GM19395 (cell line): ENCODE results near the gene PGRMC2.

Experiments used
- ATAC-seq: cut with Tn5 transposase; IDR thresholded peaks from one replicate; pipeline ENCODE4 v1.9.1; 2021; ENCODE audit warnings: mild to moderate bottlenecking, moderate library complexity; ENCODE audit not compliant: unreplicated experiment

PGRMC2 gene, protein sequence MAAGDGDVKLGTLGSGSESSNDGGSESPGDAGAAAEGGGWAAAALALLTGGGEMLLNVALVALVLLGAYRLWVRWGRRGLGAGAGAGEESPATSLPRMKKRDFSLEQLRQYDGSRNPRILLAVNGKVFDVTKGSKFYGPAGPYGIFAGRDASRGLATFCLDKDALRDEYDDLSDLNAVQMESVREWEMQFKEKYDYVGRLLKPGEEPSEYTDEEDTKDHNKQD

DNA sequence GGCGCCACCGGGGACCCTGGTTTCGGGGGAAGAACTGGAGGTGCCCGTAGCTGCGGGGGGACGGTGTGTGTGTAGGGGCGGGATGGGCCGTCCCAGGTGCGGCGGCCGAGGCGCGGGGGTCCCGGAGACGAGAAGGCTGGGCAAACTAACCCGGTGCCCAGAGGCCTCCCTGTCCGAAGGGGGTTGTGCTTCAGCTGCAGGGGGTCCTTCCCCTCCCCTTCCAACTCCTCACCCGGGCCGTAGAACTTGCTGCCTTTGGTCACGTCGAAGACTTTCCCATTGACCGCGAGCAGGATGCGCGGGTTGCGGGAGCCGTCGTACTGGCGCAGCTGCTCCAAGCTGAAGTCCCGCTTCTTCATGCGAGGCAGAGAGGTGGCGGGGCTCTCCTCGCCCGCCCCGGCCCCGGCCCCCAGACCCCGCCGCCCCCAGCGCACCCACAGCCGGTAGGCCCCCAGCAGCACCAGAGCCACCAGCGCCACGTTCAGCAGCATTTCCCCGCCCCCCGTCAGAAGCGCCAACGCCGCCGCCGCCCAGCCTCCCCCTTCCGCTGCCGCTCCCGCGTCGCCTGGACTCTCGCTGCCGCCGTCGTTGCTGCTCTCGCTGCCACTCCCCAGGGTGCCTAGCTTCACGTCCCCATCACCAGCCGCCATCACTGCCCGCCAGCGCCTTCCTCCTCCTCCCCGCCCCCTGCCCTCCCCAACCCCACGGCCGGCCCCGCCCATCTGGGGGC, at the start of gene PGRMC2:
PGRMC2 (minus strand) TSS at position 673 of the 730 bp plus-strand sequence; CDS start at position 650, 23 bp downstream.
- ATAC-seq = peak; percentile 15

DNA sequence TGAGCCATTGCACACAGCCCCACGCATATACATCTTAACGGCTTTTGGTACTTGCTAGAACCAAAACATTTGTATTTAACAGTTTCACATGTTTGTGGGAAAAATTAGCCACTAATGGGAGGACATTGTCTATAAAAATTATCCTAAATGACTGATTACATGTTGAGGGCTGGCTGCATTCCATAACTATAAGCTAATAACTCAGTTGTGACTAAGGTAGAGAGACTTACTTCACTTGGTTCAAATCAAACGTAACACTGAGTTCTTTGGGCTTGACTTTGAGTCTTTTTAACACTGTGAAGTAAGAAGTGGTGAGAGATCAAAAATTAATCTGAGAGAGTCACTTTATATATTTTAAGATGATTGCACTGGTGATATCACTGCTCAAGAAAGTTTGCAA, 47.9 kb upstream of the PGRMC2 start:
- ATAC-seq = no peak

DNA sequence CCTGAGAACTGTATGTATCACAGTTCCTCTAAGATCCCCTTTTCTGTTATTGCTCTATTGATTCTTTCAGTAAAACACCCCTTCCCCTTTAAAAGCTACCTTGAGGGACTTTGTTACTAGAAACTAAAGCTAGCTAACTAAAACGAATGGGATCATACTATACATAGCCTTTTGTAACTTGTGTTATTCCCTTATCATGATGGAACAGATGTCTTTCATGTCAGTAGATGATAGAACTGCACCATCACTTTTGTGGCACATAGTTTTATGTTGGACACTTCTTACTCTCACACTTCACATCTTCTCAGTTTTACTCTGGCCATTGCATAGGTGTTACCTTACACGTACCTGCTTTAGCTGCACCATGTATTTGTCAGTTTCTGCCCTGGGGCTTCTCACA, 46.6 kb upstream of the PGRMC2 start:
- no peak for ATAC-seq

GRCh38 chr4:128333309-128334018, 45.9 kb upstream of the PGRMC2 start:
- ATAC-seq = no peak

DNA sequence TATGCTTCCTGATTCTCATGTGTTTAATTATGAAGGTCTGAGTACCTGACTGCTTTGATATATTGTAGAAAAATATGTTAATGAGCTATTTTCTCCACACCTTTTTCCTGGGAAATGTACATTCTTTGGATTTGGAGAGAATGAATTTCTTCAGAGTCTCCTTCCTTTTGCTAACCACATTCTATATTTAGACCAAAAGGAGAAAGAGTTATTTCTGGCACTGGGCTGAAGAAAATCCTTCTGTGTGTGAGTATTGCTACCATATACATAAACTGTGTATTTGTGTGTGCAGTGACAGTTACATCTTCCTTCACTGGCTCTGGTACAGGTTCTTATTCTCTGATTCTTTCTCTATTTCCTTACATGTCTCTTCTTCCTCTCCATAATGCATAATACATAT, 44.5 kb upstream of the PGRMC2 start:
- no peak for ATAC-seq

DNA sequence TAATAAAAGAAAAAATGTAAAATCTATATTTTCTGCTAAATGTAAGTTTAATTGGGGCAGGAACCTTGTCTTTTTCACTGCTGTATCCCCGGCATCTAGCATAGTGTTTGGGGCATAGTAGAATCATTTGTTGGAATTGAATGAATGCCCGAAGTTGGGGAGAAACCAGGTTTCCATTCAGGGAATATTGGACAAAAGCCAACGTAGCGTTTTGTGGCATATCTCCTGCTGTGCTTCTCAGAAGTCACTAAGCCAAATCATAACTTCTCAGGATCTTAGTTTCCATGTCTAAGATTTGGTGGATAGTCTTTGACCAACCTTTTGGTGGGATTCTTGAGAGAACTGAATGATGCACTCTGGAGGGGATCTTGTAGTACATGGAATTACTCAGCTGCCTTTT, 42.0 kb upstream of the PGRMC2 start:
- no peak for ATAC-seq

DNA sequence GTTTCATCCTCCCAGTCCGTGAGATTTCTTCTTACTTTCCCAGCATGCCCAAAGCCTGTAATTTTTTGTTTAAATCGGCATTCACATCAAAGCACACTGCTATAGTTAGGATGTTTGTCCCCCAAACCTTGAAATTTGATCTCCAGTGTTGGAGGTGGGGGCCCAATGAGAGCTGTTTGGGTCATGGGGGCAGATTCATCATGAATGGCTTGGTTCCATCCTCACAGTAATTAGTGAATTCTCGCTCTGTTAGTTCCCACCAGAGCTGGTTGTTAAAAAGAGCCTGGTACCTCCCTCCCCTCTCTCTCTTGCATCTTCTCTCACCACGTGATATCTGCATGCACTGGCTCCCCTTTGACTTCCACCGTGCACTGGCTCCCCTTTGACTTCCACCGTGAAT, 40.5 kb upstream of the PGRMC2 start:
- ATAC-seq = no peak

GRCh38 chr4:128323401-128323800, 35.8 kb upstream of the PGRMC2 start:
- no peak for ATAC-seq

DNA sequence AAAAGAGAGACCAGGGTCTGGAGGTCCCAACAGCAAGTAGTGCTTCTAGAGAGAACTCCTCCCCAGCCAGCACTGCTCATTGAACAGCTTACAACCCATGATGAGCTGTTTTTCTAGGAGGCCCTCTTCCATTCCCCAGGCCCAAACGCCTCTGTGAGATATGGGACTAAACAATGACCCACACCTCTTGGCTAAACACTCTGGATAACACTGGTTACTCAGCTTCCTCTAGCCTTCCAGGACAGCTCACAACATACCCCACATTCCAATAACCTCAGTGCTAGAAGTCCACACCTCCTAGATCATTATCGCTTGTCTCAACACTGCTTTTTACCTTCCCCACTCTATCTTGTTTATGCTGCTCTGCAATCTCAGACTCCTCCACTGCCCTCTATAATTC, 35.4 kb upstream of the PGRMC2 start:
- ATAC-seq = no peak

DNA sequence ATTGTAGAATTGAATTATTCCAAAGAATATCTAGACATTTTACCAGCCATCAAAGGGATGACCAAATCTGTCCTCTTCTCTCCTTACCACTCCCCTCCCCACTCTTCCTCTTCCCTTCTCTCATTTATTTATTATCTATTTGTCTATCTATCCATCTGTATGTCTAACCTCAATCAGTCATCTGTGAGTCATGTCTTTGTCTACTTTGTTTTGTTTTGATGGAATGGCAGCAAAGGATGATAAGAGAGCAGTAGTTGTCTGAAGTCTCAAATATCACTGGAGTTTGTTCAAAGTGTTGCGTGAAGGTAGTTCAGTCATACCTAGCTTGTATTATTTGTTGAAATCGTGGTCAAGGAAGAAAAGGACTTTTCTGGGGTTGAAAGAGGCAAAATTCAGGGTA, 34.7 kb upstream of the PGRMC2 start:
- no peak for ATAC-seq

DNA sequence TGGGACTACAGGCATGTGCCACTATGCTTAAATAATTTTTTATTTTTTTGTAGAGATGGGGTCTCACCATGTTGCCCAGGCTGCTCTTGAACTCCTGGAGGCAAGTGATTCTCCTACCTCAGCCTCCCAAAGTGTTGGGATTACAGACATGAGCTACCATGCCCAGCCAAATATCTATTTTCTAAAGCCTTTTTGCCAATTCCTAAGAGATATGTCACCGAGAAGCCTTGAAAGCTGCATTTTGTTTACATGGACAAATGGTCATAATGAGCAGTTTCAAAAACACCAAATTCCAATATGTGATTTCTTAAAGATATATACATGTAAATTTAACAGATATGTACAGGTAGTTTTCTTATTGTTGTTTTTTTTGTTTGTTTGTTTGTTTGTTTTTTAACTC, 33.0 kb upstream of the PGRMC2 start:
- ATAC-seq = no peak

DNA sequence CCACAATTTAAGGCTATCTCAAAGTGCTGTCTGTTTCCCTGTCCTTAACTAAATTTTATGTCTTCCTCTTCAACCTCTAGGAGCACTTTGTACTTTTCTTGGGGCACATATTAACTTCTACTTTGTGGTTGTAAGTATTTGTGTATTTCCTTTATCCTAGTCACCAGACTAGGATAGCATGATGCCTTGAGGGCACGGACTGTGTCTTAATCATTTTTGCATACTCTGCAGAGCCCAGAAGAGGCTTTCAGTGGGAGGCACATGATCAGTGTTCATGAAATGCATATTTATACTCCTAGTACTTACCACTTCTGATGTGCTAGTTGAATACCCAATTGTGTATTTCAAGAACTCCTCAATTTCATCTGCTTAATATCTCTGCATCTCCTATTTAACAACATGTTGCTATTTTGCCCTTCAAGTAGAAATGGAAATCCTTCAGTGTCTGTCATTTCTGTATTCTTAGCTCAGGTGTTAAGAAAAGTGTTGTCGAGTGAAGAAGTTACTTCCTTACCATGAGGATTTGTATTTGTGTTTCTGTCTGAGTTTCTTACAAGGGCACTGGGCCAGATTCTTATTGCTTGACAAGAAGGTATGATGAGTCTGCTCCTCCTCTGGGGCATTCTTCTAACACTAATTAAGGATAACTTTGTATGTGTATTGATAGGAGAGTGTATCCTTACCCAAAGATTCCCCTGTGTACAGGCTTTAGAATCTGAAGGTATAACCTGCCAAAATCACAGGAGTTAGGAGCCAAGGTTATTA, 28.3 kb upstream of the PGRMC2 start:
- no peak for ATAC-seq

DNA sequence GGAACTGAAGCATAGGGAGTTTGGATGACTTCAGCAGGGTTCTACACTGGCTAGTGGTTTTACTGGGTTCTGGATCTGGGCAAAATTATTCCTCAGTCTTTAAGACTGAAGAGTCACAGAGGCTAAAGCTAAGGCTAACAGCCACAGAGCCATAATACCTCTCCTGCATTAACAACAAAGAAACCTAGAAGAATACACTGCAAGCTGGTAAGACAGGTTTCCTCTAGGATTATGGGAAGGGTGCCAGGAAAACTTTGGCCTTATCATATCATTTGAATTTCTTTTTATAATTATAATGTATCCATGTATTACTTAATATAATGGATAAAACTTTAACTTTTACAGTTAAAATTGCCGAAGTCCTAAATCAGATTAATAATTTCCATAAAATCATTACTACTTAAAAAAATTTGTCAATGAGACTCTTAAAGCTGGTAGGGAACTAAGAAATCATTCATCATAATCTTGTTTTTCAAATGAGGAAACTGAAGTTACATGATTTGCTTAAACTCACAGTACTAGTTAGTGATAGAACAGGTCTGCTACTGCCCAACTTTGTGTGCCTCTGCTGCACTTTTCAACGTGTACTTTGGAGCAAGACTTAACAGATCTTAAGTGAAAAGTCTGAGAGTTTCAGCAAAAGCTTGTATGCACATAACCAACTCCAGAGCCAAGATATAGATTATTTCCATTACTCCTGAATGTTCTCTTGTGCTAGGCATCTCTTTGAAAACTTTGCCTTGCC, 24.2 kb upstream of the PGRMC2 start:
- ATAC-seq = no peak

DNA sequence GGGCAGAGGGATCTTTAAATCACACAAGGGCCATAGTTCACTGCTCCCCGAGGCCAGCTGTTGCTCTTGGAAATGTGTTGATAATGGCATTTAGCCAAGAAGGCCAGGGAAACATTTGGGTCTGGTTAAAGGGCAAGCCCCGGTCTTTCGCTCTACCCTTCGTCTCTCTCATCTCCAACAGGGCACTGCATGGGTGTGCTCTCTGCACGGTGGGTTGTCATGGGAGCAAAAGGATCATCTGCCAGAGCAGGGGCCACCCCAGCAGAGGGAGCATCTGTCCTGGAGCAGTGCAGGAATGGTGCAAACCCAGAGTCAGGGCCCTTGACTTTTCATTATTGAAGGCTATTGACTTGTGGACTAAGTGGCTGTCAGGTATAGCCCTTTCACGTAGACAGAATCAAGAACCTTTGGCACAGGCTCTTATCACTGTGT, 22.7 kb upstream of the PGRMC2 start:
- ATAC-seq = no peak

DNA sequence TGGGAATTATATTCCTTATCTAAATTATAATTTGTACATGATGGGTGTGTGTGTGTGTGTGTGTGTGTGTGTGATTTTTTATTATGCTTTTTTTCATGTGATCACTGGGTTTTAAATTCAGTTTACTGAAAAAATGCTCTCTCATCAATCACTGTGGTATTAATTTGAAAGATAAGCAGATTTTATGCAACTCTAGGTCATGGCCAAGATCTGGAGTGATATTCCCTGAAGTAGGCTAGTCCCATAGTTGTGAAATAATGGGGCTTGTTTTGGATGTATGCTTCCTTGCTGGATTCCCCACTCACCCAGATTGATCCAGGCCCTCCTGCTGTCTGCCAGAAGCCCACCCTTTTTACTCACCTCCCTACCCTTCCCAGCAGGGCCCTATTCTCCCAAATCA, 22.0 kb upstream of the PGRMC2 start:
- no peak for ATAC-seq

DNA sequence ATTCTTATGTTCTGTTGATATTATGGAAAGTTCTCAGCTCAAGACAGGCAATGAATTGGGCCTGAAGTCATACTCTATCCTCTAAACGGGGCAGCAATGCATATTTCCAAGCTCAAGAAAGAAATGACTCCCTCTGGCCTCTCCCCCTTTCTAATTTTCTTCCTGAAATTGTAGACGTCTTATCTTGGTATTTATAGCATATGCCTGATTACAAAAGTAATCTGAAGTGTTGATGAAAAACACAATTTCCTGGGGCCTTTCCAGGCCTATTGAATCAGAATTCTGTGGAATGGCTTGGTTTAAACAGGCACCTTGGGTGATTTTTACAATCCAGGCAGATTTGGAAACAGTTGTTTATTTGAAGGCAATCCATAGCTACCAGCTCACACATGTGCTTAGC, 21.4 kb upstream of the PGRMC2 start:
- ATAC-seq = no peak

DNA sequence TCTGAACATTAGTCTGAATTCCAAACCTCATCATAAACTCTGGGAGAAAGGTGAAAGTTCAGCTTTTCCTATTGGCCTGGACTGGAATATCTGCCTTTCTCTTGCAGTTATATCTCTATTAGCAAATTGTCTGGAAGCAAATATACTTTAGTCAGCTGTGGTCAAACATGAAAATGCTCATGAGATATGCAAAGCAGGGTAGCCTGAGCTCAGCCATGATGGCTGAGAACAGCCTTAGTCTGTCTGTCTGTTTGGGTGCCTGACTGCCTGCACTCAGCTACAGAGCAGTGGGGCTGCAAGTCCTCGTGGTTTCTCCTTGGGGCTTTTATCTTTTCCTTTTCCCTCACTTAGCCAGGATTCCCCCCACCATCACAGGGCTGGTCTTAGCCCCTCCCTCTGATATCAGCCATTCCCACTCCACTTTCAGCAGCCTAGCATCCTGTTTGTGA, 19.5 kb upstream of the PGRMC2 start:
- peak; percentile 75 for ATAC-seq

- no peak for ATAC-seq
Observed at GRCh38 chr4:128305942-128306341, 18.3 kb upstream of the PGRMC2 start.

GRCh38 chr4:128303986-128304385, 16.4 kb upstream of the PGRMC2 start:
- no peak for ATAC-seq

- no peak for ATAC-seq
Observed at GRCh38 chr4:128303405-128303785, 15.8 kb upstream of the PGRMC2 start.

- no peak for ATAC-seq
Observed at GRCh38 chr4:128301979-128302378, 14.4 kb upstream of the PGRMC2 start.
